PC-9 (cell line): Measurements from ENCODE around the gene AGMAT. TPM values are rescaled to one million over a fixed set of nuclear protein-coding genes. Genes with fewer than 3 reads are reported as not detected.

Source experiments
- BruUV-seq: library from RNA; stranded (reverse); fragments of 400-500 nt; replicated peaks from 2 replicates; lab custom pipeline; 2021; lab: Mats Ljungman, UMichigan
- CTCF ChIA-PET: fragments of 300-600 bp; sonication (Branson Sonifier 250); formaldehyde crosslinking; loops from one replicate; lab custom pipeline; 2022; ENCODE audit warnings: antibody characterized with exemption; lab: Charles Lee
- POLR2A ChIA-PET: fragments of 300-600 bp; sonication (Branson Sonifier 250); formaldehyde crosslinking; loops from one replicate; lab custom pipeline; 2022; ENCODE audit warnings: antibody characterized with exemption; ENCODE audit not compliant: unreplicated experiment; lab: Charles Lee
- DNase-seq, 2 experiments: peaks; one replicate each; pipeline versions ENCODE4 v3.0.0 to v3.0.0-alpha.2; 2015 to 2022; ENCODE audit warnings: mixed read lengths in 1 of 2
- H2AFZ ChIP-seq: fragments of 200-600 bp; sonication (generic); 2 replicates; pipeline ENCODE4 v1.8.1; 2017; ENCODE audit warnings: antibody characterized with exemption
- H3F3A ChIP-seq: fragments of 200-600 bp; sonication (generic); 2 replicates; pipeline ENCODE4 v1.8.1; 2017; ENCODE audit warnings: antibody characterized with exemption, mild to moderate bottlenecking, low read depth; ENCODE audit not compliant: insufficient read depth
- H3K27ac ChIP-seq: fragments of 200-600 bp; sonication (generic); 2 replicates; pipeline ENCODE4 v1.6.1; 2016; ENCODE audit warnings: mixed run types
- H3K27me3 ChIP-seq: fragments of 200-600 bp; sonication (generic); 2 replicates; pipeline ENCODE4 v1.6.1; 2016; ENCODE audit warnings: low read depth, mixed run types; ENCODE audit not compliant: insufficient read depth
- H3K36me3 ChIP-seq: fragments of 200-600 bp; sonication (generic); 2 replicates; pipeline ENCODE4 v1.6.1; 2016; ENCODE audit warnings: low read depth, mixed run types
- H3K4me1 ChIP-seq: fragments of 200-600 bp; sonication (generic); replicated peaks from 2 replicates; pipeline ENCODE4 v1.6.1; 2016; ENCODE audit warnings: mixed run types; ENCODE audit not compliant: insufficient read depth
- H3K4me2 ChIP-seq: fragments of 200-600 bp; sonication (generic); 2 replicates; pipeline ENCODE4 v1.6.1; 2017; ENCODE audit warnings: mixed run types
- H3K4me3 ChIP-seq: fragments of 200-600 bp; sonication (generic); 2 replicates; pipeline ENCODE4 v1.6.1; 2016; ENCODE audit warnings: mixed run types
- H3K79me2 ChIP-seq: fragments of 200-600 bp; sonication (generic); 2 replicates; pipeline ENCODE4 v1.6.1; 2017; ENCODE audit warnings: low read depth, mixed run types
- H3K9me2 ChIP-seq: fragments of 200-600 bp; sonication (generic); 2 replicates; pipeline ENCODE4 v1.8.1; 2017; ENCODE audit warnings: mild to moderate bottlenecking; ENCODE audit not compliant: insufficient read depth
- H3K9me3 ChIP-seq: fragments of 200-600 bp; sonication (generic); 2 replicates; pipeline ENCODE4 v1.8.1; 2016; ENCODE audit warnings: low read depth; ENCODE audit not compliant: insufficient read depth
- H4K20me1 ChIP-seq: fragments of 200-600 bp; sonication (generic); 2 replicates; pipeline ENCODE4 v1.8.1; 2017; ENCODE audit not compliant: insufficient read depth
- EZH2 ChIP-seq: fragments of 200-600 bp; sonication (generic); IDR thresholded peaks from 2 replicates; pipeline ENCODE4 v1.8.0; 2017; ENCODE audit warnings: antibody characterized with exemption, low read depth
- intact Hi-C: fragments of 100-400 bp; cut with micrococcal nuclease; formaldehyde crosslinking; loops from one replicate; pipeline ENCODE4 v1.10.0; 2022; ENCODE audit not compliant: unreplicated experiment
- total RNA-seq: library from RNA; stranded (reverse); gene quantifications from 2 replicates; pipeline ENCODE4 v1.2.3, GENCODE V29; 2021
- TF ChIP-seq, protein P1 (sequence below): fragments of 200-600 bp; sonication (generic); conservative IDR thresholded peaks from 2 replicates; pipeline ENCODE4 v1.6.1; 2017; ENCODE audit warnings: mixed run types, antibody characterized with exemption, mild to moderate bottlenecking, moderate library complexity

The AGMAT gene
- total RNA-seq, 1 experiment from 2014 or later: 2.9 TPM

DNA sequence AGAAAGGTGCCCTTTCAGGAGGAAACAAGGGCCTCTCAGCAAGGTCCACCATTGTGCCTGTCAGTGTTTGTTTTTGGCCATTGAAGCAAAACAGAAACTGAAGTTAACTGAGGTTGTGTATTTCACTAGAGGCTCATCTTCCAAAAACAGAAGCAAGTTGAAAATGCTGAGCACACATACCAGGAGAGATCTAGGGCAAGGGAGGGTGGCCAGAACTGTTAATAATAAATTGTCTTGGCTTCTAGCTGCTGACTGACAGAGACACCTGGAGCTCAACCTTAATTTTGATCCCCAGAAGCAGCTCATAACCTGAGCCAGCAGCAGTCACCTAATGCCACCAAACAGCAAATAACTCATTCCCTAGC lies 5.2 kb downstream of the AGMAT start:
- Histone ChIP-seq H3K9me3 (no peaks in the 10 kb centered on the region), H3K79me2 (no peaks in the 10 kb centered on the region), H4K20me1 (no peaks in the 10 kb centered on the region), H2AFZ (no peak overlapping the region), H3K9me2 (no peaks in the 10 kb centered on the region), H3K4me3 (no peak overlapping the region), H3F3A (no peaks in the 10 kb centered on the region), H3K4me2 (no peak overlapping the region), H3K36me3 (no peaks in the 10 kb centered on the region), H3K4me1 (no peaks in the 10 kb centered on the region), H3K27me3 (no peaks in the 10 kb centered on the region), H3K27ac (no peak overlapping the region)
- POLR2A ChIA-PET: no interaction called here
- no TSS peak for BruUV-seq
- TF ChIP-seq EZH2: no peak
- TF ChIP-seq, protein P1, sequence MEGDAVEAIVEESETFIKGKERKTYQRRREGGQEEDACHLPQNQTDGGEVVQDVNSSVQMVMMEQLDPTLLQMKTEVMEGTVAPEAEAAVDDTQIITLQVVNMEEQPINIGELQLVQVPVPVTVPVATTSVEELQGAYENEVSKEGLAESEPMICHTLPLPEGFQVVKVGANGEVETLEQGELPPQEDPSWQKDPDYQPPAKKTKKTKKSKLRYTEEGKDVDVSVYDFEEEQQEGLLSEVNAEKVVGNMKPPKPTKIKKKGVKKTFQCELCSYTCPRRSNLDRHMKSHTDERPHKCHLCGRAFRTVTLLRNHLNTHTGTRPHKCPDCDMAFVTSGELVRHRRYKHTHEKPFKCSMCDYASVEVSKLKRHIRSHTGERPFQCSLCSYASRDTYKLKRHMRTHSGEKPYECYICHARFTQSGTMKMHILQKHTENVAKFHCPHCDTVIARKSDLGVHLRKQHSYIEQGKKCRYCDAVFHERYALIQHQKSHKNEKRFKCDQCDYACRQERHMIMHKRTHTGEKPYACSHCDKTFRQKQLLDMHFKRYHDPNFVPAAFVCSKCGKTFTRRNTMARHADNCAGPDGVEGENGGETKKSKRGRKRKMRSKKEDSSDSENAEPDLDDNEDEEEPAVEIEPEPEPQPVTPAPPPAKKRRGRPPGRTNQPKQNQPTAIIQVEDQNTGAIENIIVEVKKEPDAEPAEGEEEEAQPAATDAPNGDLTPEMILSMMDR: no peak
- DNase-seq: no peak
- CTCF ChIA-PET: no interaction called here
- intact Hi-C loops: no loop called here

DNA sequence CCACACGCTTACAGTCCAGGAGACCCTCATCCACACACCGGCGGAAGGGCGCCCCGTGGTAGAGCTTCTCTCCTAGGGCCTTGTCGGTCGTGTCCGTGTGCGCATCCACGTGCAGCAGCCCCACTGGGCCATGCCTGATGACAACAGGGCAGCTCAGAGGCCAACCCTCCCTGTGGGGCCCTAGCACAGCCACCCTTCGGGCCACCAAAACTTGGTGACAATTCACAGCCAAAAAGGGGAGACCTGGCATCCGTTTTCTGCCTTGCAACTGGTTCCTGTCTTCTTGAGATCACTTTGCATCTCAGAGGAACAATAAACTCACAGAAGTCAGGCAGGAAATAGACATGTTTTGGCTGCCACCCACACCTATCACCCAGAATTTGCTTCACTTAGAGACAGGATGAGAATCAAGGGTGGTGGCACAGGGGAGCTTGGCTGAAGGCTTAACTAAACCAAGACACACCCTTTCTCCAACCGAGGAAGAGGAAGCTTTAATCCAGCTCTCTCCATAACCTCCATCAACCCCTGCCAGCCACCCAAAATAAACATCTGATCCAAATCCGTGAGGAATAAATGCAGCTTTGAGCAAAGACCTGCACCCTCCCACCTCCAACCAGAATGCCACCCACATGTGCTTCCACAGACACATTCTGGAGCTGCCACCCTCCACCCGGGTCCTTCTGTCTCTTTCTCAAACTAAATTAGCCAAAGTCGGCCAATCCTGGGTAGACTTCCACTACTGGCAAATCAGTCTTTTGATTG lies 5.7 kb downstream of the AGMAT start:
- Histone ChIP-seq H3K9me2 (no peaks in the 10 kb centered on the region), H3K36me3 (no peaks in the 10 kb centered on the region), H3K9me3 (no peaks in the 10 kb centered on the region), H3K4me1 (no peaks in the 10 kb centered on the region), H3F3A (no peaks in the 10 kb centered on the region), H3K4me2 (no peak overlapping the region), H3K27me3 (no peaks in the 10 kb centered on the region), H3K79me2 (no peaks in the 10 kb centered on the region), H2AFZ (no peak overlapping the region), H4K20me1 (no peaks in the 10 kb centered on the region), H3K4me3 (no peak overlapping the region), H3K27ac (no peak overlapping the region)
- no TSS peak for BruUV-seq
- DNase-seq: no peak
- no peak for TF ChIP-seq EZH2
- TF ChIP-seq, protein P1: no peak
- intact Hi-C loops: no loop called here
- ChIA-PET CTCF (no interaction called here), POLR2A (no interaction called here)

DNA sequence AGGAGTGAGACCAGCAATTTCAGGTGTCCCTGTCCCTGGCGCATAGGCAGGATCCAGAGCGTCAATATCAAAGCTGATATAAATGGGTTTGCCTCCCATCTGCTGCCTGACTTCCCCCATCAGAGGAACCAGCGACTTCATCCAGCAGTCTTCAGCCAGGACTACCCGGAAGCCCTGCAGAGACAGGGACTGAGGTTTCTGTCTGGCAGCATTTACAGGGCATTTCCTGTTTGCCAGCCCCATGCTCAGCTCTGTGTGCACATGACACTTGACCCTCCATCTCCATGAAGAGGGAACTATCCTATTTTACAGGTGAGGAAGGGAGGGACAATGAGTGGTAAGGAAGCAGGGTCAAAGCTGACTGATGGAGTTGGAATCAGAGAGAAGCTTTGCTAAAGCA lies 7.2 kb downstream of the AGMAT start:
- no peaks in the 10 kb centered on the region for H3K4me1 ChIP-seq
- H3K27ac ChIP-seq: no peak overlapping the region
- no peaks in the 10 kb centered on the region for H3K79me2 ChIP-seq
- TF ChIP-seq, protein P1: no peak
- TF ChIP-seq EZH2: no peak
- H3K9me2 ChIP-seq: no peaks in the 10 kb centered on the region
- no peak overlapping the region for H3K4me3 ChIP-seq
- CTCF ChIA-PET: no interaction called here
- POLR2A ChIA-PET: interaction anchor here (0.5 kb wide), 1 partner anchor 219 kb away, joined by 9 read pairs; no protein-coding TSS in a partner anchor
- H2AFZ ChIP-seq: no peak overlapping the region
- no peaks in the 10 kb centered on the region for H3K36me3 ChIP-seq
- no peaks in the 10 kb centered on the region for H4K20me1 ChIP-seq
- no TSS peak for BruUV-seq
- no peaks in the 10 kb centered on the region for H3K27me3 ChIP-seq
- no peaks in the 10 kb centered on the region for H3F3A ChIP-seq
- H3K9me3 ChIP-seq: no peaks in the 10 kb centered on the region
- DNase-seq: no peak
- no peak overlapping the region for H3K4me2 ChIP-seq
- intact Hi-C loops: no loop called here
